Loucy (cell line): ENCODE results near the gene IL7R.

Experiments
- EZH2phosphoT487 ChIP-seq: fragments of 200-600 bp; IDR thresholded peaks from 2 replicates; pipeline ENCODE4 v1.6.1; 2018; ENCODE audit warnings: antibody characterized with exemption, mild to moderate bottlenecking, moderate library complexity, borderline replicate concordance
- TF ChIP-seq, protein P1 (sequence below): fragments of 200-600 bp; sonication (generic); conservative IDR thresholded peaks from 2 replicates; pipeline ENCODE4 v1.5.1; 2014; ENCODE audit warnings: mild to moderate bottlenecking, antibody characterized with exemption, low read length

GRCh38 chr5:35903631-35904203, 47.0 kb downstream of the IL7R start:
- TF ChIP-seq, protein P1, sequence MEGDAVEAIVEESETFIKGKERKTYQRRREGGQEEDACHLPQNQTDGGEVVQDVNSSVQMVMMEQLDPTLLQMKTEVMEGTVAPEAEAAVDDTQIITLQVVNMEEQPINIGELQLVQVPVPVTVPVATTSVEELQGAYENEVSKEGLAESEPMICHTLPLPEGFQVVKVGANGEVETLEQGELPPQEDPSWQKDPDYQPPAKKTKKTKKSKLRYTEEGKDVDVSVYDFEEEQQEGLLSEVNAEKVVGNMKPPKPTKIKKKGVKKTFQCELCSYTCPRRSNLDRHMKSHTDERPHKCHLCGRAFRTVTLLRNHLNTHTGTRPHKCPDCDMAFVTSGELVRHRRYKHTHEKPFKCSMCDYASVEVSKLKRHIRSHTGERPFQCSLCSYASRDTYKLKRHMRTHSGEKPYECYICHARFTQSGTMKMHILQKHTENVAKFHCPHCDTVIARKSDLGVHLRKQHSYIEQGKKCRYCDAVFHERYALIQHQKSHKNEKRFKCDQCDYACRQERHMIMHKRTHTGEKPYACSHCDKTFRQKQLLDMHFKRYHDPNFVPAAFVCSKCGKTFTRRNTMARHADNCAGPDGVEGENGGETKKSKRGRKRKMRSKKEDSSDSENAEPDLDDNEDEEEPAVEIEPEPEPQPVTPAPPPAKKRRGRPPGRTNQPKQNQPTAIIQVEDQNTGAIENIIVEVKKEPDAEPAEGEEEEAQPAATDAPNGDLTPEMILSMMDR = no peak
- no peak for TF ChIP-seq EZH2phosphoT487
